Measurements from ENCODE around the gene POMP. TPM values are rescaled to one million over a fixed set of nuclear protein-coding genes. Genes with fewer than 3 reads are reported as not detected.

POMP gene
- total and polyA plus RNA-seq, 2 of the 4 experiments (the other 2 are of a cell fraction), result 60.2 to 68.4 TPM

DNA sequence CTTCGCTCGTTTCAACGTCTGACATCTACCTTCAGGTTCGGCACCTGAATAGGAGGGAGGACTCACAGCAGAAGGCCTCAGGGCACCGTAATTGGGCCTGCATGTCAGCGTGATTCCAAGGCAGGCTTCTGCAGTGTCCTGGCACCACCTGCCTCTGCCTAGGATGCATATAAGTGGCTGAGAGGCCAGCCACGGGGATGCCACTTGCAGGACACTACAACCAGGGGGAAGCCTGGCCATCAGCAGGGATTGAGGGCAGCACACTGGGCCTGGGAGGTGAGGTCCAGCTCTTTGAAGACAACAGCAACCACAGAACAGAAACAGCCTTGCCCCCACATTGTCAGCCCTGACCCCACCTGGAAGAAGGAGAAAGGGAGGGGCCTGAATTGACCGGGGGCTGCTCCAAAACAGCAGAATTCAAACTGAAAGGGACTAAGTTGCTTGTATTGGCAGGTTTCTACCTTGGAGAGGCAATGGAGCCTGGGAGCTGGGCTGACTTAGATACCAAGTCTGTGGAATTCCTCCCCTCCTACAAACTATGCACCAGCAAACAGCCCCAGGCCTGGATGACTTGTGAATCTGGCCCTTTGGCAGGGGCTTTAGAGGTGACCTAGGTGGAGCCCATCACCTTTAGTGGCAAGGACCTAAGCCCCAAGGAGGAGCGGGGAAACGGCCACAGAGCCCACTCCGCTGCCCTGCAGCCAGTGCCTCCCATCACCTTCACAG, 34.1 kb upstream of the POMP start:
- Histone ChIP-seq H3K79me1 (ENCODE audit: low read depth in 1 of 2, low read length in 2 of 2) (no peaks in the 10 kb centered on the region), H4K20me1 (ENCODE audit: insufficient read depth, low read length) (no peaks in the 10 kb centered on the region), H3K36me3 (ENCODE audit: control insufficient read depth, insufficient read depth, low read length) (no peaks in the 10 kb centered on the region), H3K9ac (ENCODE audit: low read depth, low read length) (no peak overlapping the region), H2BK5ac (ENCODE audit: low read depth, low read length, poor library complexity, severe bottlenecking) (no peak overlapping the region), H2BK20ac (ENCODE audit: low read depth, low read length) (no peak overlapping the region), H3K4me1 (ENCODE audit: control insufficient read depth, insufficient read depth, low read length) (peaks cover 12% of the 10 kb centered on the region), H4K5ac (ENCODE audit: low read depth, low read length) (no peak overlapping the region), H3K27me3 (ENCODE audit: control insufficient read depth, insufficient read depth, low read length) (no peaks in the 10 kb centered on the region), H2AK9ac (replicated peaks; ENCODE audit: low read depth, low read length, poor library complexity) (peak overlapping the region; percentile 51), H4K91ac (ENCODE audit: insufficient read depth, low read depth, low read length) (no peak overlapping the region), H3K4me3 (ENCODE audit: insufficient read depth, low read depth, low read length) (no peak overlapping the region), H2BK120ac (ENCODE audit: low read depth, low read length) (no peak overlapping the region), H3K18ac (ENCODE audit: low read depth, low read length) (no peak overlapping the region), H2AK5ac (ENCODE audit: low read depth, low read length) (peak overlapping the region; percentile 27; the same call in 1 of the 2 replicates), H3K14ac (replicated peaks; ENCODE audit: low read depth, low read length) (no peak overlapping the region), H3K4me2 (ENCODE audit: low read depth, low read length) (no peak overlapping the region), H3K9me1 (ENCODE audit: insufficient read depth, low read length) (0 out of 2 replicates have a peak, but pooled peaks cover 8% of the 10 kb centered on the region), H4K8ac (ENCODE audit: low read depth in 2 of 2, low read length in 2 of 2) (no peak overlapping the region), H2AFZ (replicated peaks; ENCODE audit: low read length, poor library complexity) (peak overlapping the region; percentile 57), H3K56ac (ENCODE audit: extremely low read depth, insufficient read depth, low read length) (no peak overlapping the region), H3K4ac (ENCODE audit: low read depth, low read length) (no peak overlapping the region; the same call in 1 of the 2 replicates), H3K9me3 (ENCODE audit: control insufficient read depth, insufficient read depth, low read length) (no peaks in the 10 kb centered on the region), H3K23ac (ENCODE audit: low read depth, low read length) (no peak overlapping the region), H2BK15ac (ENCODE audit: low read depth, low read length) (no peak overlapping the region), H3K27ac (ENCODE audit: insufficient read depth, low read length) (no peak overlapping the region)
- no peak for ATAC-seq (ENCODE audit: low read depth)
- 93% methylated on average over 5 of the region's 11 CpGs; no CpG with 5 or more reads in 1 of the 2 experiments for WGBS, 2 experiments (ENCODE audit: extremely low coverage in 2 of 2, insufficient read length in 1 of 2)
- CTCF ChIA-PET, result no interaction called here
- in situ Hi-C loops (cut with MboI; ENCODE audit: low sequenced_read_pairs), result no loop called here
- no peak for DNase-seq
- no TSS peak for BruUV-seq (replicated peaks)
- POLR2A ChIA-PET (ENCODE audit: unreplicated experiment), result no interaction called here
- TF ChIP-seq CEBPB (IDR thresholded peaks at IDR 0.05; ENCODE audit: low read depth, low read length) (no peak), NFE2L2 (IDR thresholded peaks at IDR 0.05; ENCODE audit: low read depth, low read length) (no peak), SMC3 (IDR thresholded peaks at IDR 0.05; ENCODE audit: low read depth, low read length) (no peak), MXI1 (IDR thresholded peaks at IDR 0.05; ENCODE audit: borderline replicate concordance, low read depth, low read length) (no peak), USF2 (IDR thresholded peaks at IDR 0.05; ENCODE audit: low read depth, low read length) (no peak), RFX5 (IDR thresholded peaks at IDR 0.05; ENCODE audit: low read depth, low read length) (no peak), ELK1 (IDR thresholded peaks at IDR 0.05; ENCODE audit: borderline replicate concordance, low read depth, low read length) (no peak), RAD21 (IDR thresholded peaks at IDR 0.05; ENCODE audit: low read length) (no peak), FOS (IDR thresholded peaks at IDR 0.05; ENCODE audit: low read depth, low read length) (no peak), BHLHE40 (IDR thresholded peaks at IDR 0.05; ENCODE audit: low read depth, low read length) (no peak), MAZ (IDR thresholded peaks at IDR 0.05; ENCODE audit: borderline replicate concordance, low read depth, low read length) (no peak), CHD1 (IDR thresholded peaks at IDR 0.05; ENCODE audit: low read depth, low read length) (no peak), CTCF (conservative IDR thresholded peaks at IDR 0.05; ENCODE audit: low read depth, low read length) (no peak), POLR2A (IDR thresholded peaks at IDR 0.05; ENCODE audit: low read depth, low read length) (no peak), MAFK (IDR thresholded peaks at IDR 0.05; ENCODE audit: low read depth, low read length) (no peak), RCOR1 (IDR thresholded peaks at IDR 0.05; ENCODE audit: insufficient replicate concordance, low read length) (no peak)
- dilution Hi-C loops (cut with HindIII; ENCODE audit: low sequenced_read_pairs, unreplicated experiment), result no loop called here
- intact Hi-C loops (cut with micrococcal nuclease), result no loop called here

Measured in IMR-90 (cell line).